Astrocyte (in vitro differentiated cells and primary cell): ENCODE data around the gene PAQR4. TPM values are rescaled to one million over a fixed set of nuclear protein-coding genes. Genes with fewer than 3 reads are reported as not detected.
A peak's percentile ranks its signal among the peaks of the same experiment; 100 is the strongest.

Experiments used
- DNase-seq: peaks from one replicate; pipeline ENCODE4 v3.0.0-alpha.2; 2010; ENCODE audit warnings: low read depth
- FAIRE-seq: peaks from 2 replicates; lab custom pipeline; 2011; peaks lifted over from hg19 to GRCh38; lab: Jason Lieb, UNC
- H2AFZ ChIP-seq: 2 replicates; pipeline ENCODE4 v1.6.0; 2012; ENCODE audit warnings: low read depth, low read length, inconsistent platforms
- H3K27ac ChIP-seq: 2 replicates; pipeline ENCODE4 v1.5.1; 2011; ENCODE audit warnings: low read depth, low read length, inconsistent platforms
- H3K27me3 ChIP-seq: 2 replicates; pipeline ENCODE4 v1.6.0; 2011; ENCODE audit warnings: low read length, inconsistent platforms; ENCODE audit not compliant: insufficient read depth
- H3K36me3 ChIP-seq: 2 replicates; pipeline ENCODE4 v1.5.1; 2011; ENCODE audit warnings: low read length, inconsistent platforms; ENCODE audit not compliant: insufficient read depth
- H3K4me1 ChIP-seq: 2 replicates; pipeline ENCODE4 v1.5.1; 2011; ENCODE audit warnings: low read length, inconsistent platforms; ENCODE audit not compliant: insufficient read depth
- H3K4me2 ChIP-seq: 2 replicates; pipeline ENCODE4 v1.6.0; 2012; ENCODE audit warnings: low read length, inconsistent platforms
- H3K4me3 ChIP-seq: 2 replicates; pipeline ENCODE4 v1.5.1; 2011; ENCODE audit warnings: low read depth, mild to moderate bottlenecking, low read length, inconsistent platforms; ENCODE audit not compliant: insufficient read depth
- H3K79me2 ChIP-seq: 2 replicates; pipeline ENCODE4 v1.6.0; 2012; ENCODE audit warnings: mild to moderate bottlenecking, low read length, inconsistent platforms; ENCODE audit not compliant: insufficient read depth
- H3K9ac ChIP-seq: 2 replicates; pipeline ENCODE4 v1.6.0; 2012; ENCODE audit warnings: mild to moderate bottlenecking, low read length, inconsistent platforms
- H3K9me3 ChIP-seq: 2 replicates; pipeline ENCODE4 v1.5.1; 2012; ENCODE audit warnings: low read depth, mild to moderate bottlenecking, low read length, inconsistent platforms; ENCODE audit not compliant: insufficient read depth
- H4K20me1 ChIP-seq: 2 replicates; pipeline ENCODE4 v1.6.0; 2012; ENCODE audit warnings: low read length, inconsistent platforms; ENCODE audit not compliant: insufficient read depth
- H3K27ac Mint-ChIP-seq: one replicate; pipeline ENCODE4 v1.8.0; 2021; ENCODE audit warnings: mild to moderate bottlenecking, mixed read lengths; ENCODE audit not compliant: unreplicated experiment
- H3K27me3 Mint-ChIP-seq: one replicate; pipeline ENCODE4 v1.8.0; 2021; ENCODE audit warnings: low read depth, mixed read lengths; ENCODE audit not compliant: unreplicated experiment
- H3K36me3 Mint-ChIP-seq: one replicate; pipeline ENCODE4 v1.8.0; 2021; ENCODE audit warnings: low read depth, mixed read lengths; ENCODE audit not compliant: unreplicated experiment
- H3K4me1 Mint-ChIP-seq: one replicate; pipeline ENCODE4 v1.8.0; 2021; ENCODE audit warnings: low read depth, mixed read lengths; ENCODE audit not compliant: unreplicated experiment
- H3K4me3 Mint-ChIP-seq: one replicate; pipeline ENCODE4 v1.8.0; 2021; ENCODE audit warnings: mild to moderate bottlenecking, moderate library complexity, mixed read lengths; ENCODE audit not compliant: unreplicated experiment
- H3K9me3 Mint-ChIP-seq: one replicate; pipeline ENCODE4 v1.8.0; 2021; ENCODE audit warnings: mild to moderate bottlenecking, mixed read lengths; ENCODE audit not compliant: unreplicated experiment
- EZH2 ChIP-seq: IDR thresholded peaks from 2 replicates; pipeline ENCODE4 v1.6.1; 2012; ENCODE audit warnings: mild to moderate bottlenecking, low read length, inconsistent platforms; ENCODE audit not compliant: insufficient read depth
- total RNA-seq: library from RNA; stranded (reverse); gene quantifications from 2 replicates; pipeline ENCODE4 v1.2.1, GENCODE V29; 2021
- TF ChIP-seq, protein P1 (sequence below): IDR thresholded peaks from 2 replicates; pipeline ENCODE4 v1.5.1; 2011; ENCODE audit warnings: low read depth, mild to moderate bottlenecking, inconsistent platforms, low read length, moderate library complexity; ENCODE audit not compliant: insufficient read depth

PAQR4 gene
- total RNA-seq, 1 donor from 2014 or later, result 4.8 TPM

- H3K4me2 ChIP-seq, result peak overlapping the region; percentile 44
- H3K79me2 ChIP-seq, result no peaks in the 10 kb centered on the region
- Mint-ChIP-seq H3K9me3 (no peaks in the 10 kb centered on the region), H3K36me3 (peaks cover 6% of the 10 kb centered on the region), H3K4me3 (no peak overlapping the region), H3K27me3 (peaks cover 13% of the 10 kb centered on the region), H3K27ac (no peak overlapping the region), H3K4me1 (no peaks in the 10 kb centered on the region)
- peaks cover 15% of the 10 kb centered on the region for H4K20me1 ChIP-seq
- no peak overlapping the region for H3K27ac ChIP-seq
- no peak overlapping the region for H3K4me3 ChIP-seq
- H3K4me1 ChIP-seq, result peaks cover 17% of the 10 kb centered on the region
- H3K9ac ChIP-seq, result no peak overlapping the region
- FAIRE-seq, result no peak
- TF ChIP-seq EZH2, result no peak
- TF ChIP-seq, protein P1, sequence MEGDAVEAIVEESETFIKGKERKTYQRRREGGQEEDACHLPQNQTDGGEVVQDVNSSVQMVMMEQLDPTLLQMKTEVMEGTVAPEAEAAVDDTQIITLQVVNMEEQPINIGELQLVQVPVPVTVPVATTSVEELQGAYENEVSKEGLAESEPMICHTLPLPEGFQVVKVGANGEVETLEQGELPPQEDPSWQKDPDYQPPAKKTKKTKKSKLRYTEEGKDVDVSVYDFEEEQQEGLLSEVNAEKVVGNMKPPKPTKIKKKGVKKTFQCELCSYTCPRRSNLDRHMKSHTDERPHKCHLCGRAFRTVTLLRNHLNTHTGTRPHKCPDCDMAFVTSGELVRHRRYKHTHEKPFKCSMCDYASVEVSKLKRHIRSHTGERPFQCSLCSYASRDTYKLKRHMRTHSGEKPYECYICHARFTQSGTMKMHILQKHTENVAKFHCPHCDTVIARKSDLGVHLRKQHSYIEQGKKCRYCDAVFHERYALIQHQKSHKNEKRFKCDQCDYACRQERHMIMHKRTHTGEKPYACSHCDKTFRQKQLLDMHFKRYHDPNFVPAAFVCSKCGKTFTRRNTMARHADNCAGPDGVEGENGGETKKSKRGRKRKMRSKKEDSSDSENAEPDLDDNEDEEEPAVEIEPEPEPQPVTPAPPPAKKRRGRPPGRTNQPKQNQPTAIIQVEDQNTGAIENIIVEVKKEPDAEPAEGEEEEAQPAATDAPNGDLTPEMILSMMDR, result no peak
- no peaks in the 10 kb centered on the region for H3K36me3 ChIP-seq
- no peaks in the 10 kb centered on the region for H3K9me3 ChIP-seq
- DNase-seq, result no peak
- peaks cover 48% of the 10 kb centered on the region for H3K27me3 ChIP-seq
- no peak overlapping the region for H2AFZ ChIP-seq
These were observed 2.9 kb upstream of the PAQR4 start for GRCh38 chr16:2966043-2966807.

DNA sequence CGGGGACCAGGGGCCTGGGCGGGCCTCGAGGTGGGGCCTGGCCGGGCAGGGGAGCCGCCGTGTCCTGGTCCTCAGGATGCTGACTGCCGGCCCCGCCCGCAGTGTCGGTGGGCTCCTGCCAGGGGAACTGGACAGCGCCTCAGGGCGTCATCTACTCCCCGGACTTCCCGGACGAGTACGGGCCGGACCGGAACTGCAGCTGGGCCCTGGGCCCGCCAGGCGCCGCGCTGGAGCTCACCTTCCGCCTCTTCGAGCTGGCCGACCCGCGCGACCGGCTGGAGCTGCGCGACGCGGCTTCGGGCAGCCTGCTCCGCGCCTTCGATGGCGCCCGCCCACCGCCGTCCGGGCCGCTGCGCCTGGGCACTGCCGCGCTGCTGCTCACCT lies 2.3 kb upstream of the PAQR4 start:
- no peak for DNase-seq
- H3K36me3 Mint-ChIP-seq, result peaks cover 6% of the 10 kb centered on the region

More for the DNA sequence above, 2.3 kb upstream of the PAQR4 start:
- Mint-ChIP-seq H3K4me3 (no peak overlapping the region), H3K9me3 (no peaks in the 10 kb centered on the region), H3K27me3 (peaks cover 11% of the 10 kb centered on the region), H3K4me1 (no peaks in the 10 kb centered on the region), H3K27ac (no peak overlapping the region)
- H3K9ac ChIP-seq, result no peak overlapping the region
- H3K4me1 ChIP-seq, result peaks cover 17% of the 10 kb centered on the region
- no peak overlapping the region for H3K4me3 ChIP-seq
- FAIRE-seq, result no peak
- H2AFZ ChIP-seq, result no peak overlapping the region
- H3K27ac ChIP-seq, result no peak overlapping the region
- no peaks in the 10 kb centered on the region for H3K9me3 ChIP-seq
- H3K79me2 ChIP-seq, result no peaks in the 10 kb centered on the region
- no peaks in the 10 kb centered on the region for H3K36me3 ChIP-seq
- TF ChIP-seq EZH2, result peak; percentile 97
- TF ChIP-seq, protein P1, result no peak
- peak overlapping the region; percentile 44 for H3K4me2 ChIP-seq
- H4K20me1 ChIP-seq, result peaks cover 18% of the 10 kb centered on the region
- H3K27me3 ChIP-seq, result peaks cover 47% of the 10 kb centered on the region
